COLO668 (cell line): ENCODE measurements around the gene FGGY.

Experiments used
- DNase-seq: peaks from one replicate; lab custom pipeline; 2025; ENCODE audit not compliant: unreplicated experiment; lab: John Stamatoyannopoulos, UW

The FGGY gene

GRCh38 chr1:59671066-59671952 lies 374.4 kb downstream of the FGGY start:
- DNase-seq = no peak

- no peak for DNase-seq
Observed at GRCh38 chr1:59671953-59672305, 375.0 kb downstream of the FGGY start.

GRCh38 chr1:59672851-59673572 lies 376.1 kb downstream of the FGGY start:
- no peak for DNase-seq

GRCh38 chr1:59673573-59674450 lies 376.9 kb downstream of the FGGY start:
- no peak for DNase-seq

GRCh38 chr1:59674595-59674994 lies 377.7 kb downstream of the FGGY start:
- no peak for DNase-seq

GRCh38 chr1:59675936-59676335 lies 379.0 kb downstream of the FGGY start:
- DNase-seq = no peak

- no peak for DNase-seq
Observed at GRCh38 chr1:59678040-59678439, 381.1 kb downstream of the FGGY start.

- no peak for DNase-seq
Observed at GRCh38 chr1:59678493-59679228, 381.8 kb downstream of the FGGY start.

GRCh38 chr1:59680044-59680443 lies 383.1 kb downstream of the FGGY start:
- DNase-seq = no peak

GRCh38 chr1:59682396-59683080 lies 385.6 kb downstream of the FGGY start:
- no peak for DNase-seq

GRCh38 chr1:59683197-59683596 lies 386.3 kb downstream of the FGGY start:
- DNase-seq = no peak

- DNase-seq = no peak
Observed at GRCh38 chr1:59684698-59685097, 387.8 kb downstream of the FGGY start.

GRCh38 chr1:59685101-59685500 lies 388.2 kb downstream of the FGGY start:
- DNase-seq = peak; percentile 44

GRCh38 chr1:59685666-59686065 lies 388.8 kb downstream of the FGGY start:
- peak; percentile 41 for DNase-seq

- DNase-seq = peak; percentile 69
Observed at GRCh38 chr1:59686170-59686569, 389.3 kb downstream of the FGGY start.

GRCh38 chr1:59686574-59686973 lies 389.7 kb downstream of the FGGY start:
- DNase-seq = no peak

GRCh38 chr1:59687081-59687480 lies 390.2 kb downstream of the FGGY start:
- DNase-seq = peak; percentile 34

- no peak for DNase-seq
Observed at GRCh38 chr1:59688976-59689375, 392.1 kb downstream of the FGGY start.

GRCh38 chr1:59689730-59690129 lies 392.8 kb downstream of the FGGY start:
- DNase-seq = no peak
